ENCODE results near the gene BMP3. TPM values are rescaled to one million over a fixed set of nuclear protein-coding genes. Genes with fewer than 3 reads are reported as not detected.
A peak's percentile ranks its signal among the peaks of the same experiment; 100 is the strongest.

Gene BMP3
- polyA plus RNA-seq, 1 of the 3 experiments (the other 2 are of a cell fraction), result 0.12 TPM

DNA sequence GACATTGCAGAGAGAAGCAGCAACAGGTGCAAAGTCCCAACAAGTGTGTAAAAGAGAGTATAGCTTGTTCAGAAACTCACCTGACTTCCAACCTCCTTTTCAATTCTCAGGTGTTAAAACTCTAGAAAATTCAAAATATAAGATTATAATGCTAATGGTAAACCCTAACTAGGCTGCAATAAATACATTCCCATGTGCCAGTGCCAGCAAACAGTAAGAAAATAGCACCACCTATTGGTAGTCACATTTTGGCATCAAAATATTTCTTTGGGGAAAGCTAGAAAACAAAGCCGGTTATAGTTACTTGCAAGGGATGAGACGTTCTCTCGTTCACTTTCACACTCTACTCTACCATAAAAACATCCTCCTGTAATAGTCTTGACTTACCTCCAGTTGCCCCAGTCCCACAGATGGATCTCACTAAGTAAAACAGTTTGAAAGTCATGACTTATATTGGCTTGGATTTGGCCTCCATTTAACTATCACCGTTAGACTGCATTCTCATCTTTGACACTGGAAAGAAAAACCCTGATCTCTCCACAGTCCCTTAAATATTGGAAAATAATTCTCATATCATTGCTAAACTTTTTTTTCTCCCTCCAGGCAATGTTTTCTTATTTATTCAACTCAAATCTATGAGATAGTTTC lies 9.6 kb downstream of the BMP3 start:
- 0 out of 2 replicates have a peak overlapping the region, but pooled peaks have one; percentile 10 for H2AFZ ChIP-seq (ENCODE audit: low read depth)
- no peak overlapping the region for H3K27ac ChIP-seq (ENCODE audit: low read depth in 2 of 2, low read length in 1 of 2)
- no peaks in the 10 kb centered on the region for H3K9me2 ChIP-seq
- no peaks in the 10 kb centered on the region; a peak in 1 of 4 replicates for H3K4me1 ChIP-seq (ENCODE audit: control insufficient read depth in 1 of 2, insufficient read depth in 2 of 2, low read depth in 1 of 2, low read length in 1 of 2)
- H3K27me3 ChIP-seq (ENCODE audit: insufficient read depth), result 0 out of 2 replicates have a peak, but pooled peaks cover 8% of the 10 kb centered on the region
- H3K9ac ChIP-seq, result no peak overlapping the region
- POLR2A ChIA-PET, result no interaction called here
- H4K20me1 ChIP-seq (ENCODE audit: insufficient read depth), result no peaks in the 10 kb centered on the region
- no peaks in the 10 kb centered on the region for H3K9me3 ChIP-seq
- peak overlapping the region in 1 of 2 experiments; percentile 27; a peak in 1 of 4 replicates for H3K4me3 ChIP-seq (ENCODE audit: low read depth in 2 of 2, low read length in 1 of 2)
- peak; percentile 15 for DNase-seq
- WGBS (ENCODE audit: low lambda C conversion rate), result 7% methylated on average over 4 of the region's 4 CpGs
- CTCF ChIA-PET, result interaction anchor here (0.5 to 2.4 kb wide), 20 partner anchors 10 to 681 kb away, joined by 3 to 26 read pairs (median 4); partner anchors contain the start of gene BMP3
- H3K36me3 ChIP-seq (replicated peaks in 1 of 2; ENCODE audit: control insufficient read depth in 1 of 2, insufficient read depth in 2 of 2, low read length in 1 of 2), result no peaks in the 10 kb centered on the region
- H3F3A ChIP-seq (replicated peaks; ENCODE audit: insufficient read depth), result no peaks in the 10 kb centered on the region
- H3K4me2 ChIP-seq, result no peak overlapping the region
- H3K79me2 ChIP-seq (ENCODE audit: insufficient read depth), result no peaks in the 10 kb centered on the region
- TF ChIP-seq TAF1 (IDR thresholded peaks at IDR 0.05; ENCODE audit: borderline replicate concordance, low read depth, low read length) (no peak), SMC3 (IDR thresholded peaks at IDR 0.05; ENCODE audit: low read depth, low read length) (peak; percentile 62), JUND (IDR thresholded peaks at IDR 0.05) (no peak), EZH2phosphoT487 (IDR thresholded peaks at IDR 0.05; ENCODE audit: borderline replicate concordance, low read depth) (no peak), NRF1 (IDR thresholded peaks at IDR 0.05; ENCODE audit: low read depth, low read length) (no peak), ELF1 (IDR thresholded peaks at IDR 0.05) (no peak), MEF2A (IDR thresholded peaks at IDR 0.05; ENCODE audit: borderline replicate concordance, low read depth) (no peak), TCF12 (IDR thresholded peaks at IDR 0.05) (no peak), RAD21 (IDR thresholded peaks at IDR 0.05; ENCODE audit: low read length) (peak; percentile 79), FOXM1 (IDR thresholded peaks at IDR 0.05; ENCODE audit: low read depth) (no peak)
- TF ChIP-seq, protein P1, sequence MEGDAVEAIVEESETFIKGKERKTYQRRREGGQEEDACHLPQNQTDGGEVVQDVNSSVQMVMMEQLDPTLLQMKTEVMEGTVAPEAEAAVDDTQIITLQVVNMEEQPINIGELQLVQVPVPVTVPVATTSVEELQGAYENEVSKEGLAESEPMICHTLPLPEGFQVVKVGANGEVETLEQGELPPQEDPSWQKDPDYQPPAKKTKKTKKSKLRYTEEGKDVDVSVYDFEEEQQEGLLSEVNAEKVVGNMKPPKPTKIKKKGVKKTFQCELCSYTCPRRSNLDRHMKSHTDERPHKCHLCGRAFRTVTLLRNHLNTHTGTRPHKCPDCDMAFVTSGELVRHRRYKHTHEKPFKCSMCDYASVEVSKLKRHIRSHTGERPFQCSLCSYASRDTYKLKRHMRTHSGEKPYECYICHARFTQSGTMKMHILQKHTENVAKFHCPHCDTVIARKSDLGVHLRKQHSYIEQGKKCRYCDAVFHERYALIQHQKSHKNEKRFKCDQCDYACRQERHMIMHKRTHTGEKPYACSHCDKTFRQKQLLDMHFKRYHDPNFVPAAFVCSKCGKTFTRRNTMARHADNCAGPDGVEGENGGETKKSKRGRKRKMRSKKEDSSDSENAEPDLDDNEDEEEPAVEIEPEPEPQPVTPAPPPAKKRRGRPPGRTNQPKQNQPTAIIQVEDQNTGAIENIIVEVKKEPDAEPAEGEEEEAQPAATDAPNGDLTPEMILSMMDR (IDR thresholded peaks at IDR 0.05), result peak; percentile 90
- TF ChIP-seq, protein P2, sequence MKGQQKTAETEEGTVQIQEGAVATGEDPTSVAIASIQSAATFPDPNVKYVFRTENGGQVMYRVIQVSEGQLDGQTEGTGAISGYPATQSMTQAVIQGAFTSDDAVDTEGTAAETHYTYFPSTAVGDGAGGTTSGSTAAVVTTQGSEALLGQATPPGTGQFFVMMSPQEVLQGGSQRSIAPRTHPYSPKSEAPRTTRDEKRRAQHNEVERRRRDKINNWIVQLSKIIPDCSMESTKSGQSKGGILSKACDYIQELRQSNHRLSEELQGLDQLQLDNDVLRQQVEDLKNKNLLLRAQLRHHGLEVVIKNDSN (IDR thresholded peaks at IDR 0.05; ENCODE audit: borderline replicate concordance, low read depth), result no peak

DNA sequence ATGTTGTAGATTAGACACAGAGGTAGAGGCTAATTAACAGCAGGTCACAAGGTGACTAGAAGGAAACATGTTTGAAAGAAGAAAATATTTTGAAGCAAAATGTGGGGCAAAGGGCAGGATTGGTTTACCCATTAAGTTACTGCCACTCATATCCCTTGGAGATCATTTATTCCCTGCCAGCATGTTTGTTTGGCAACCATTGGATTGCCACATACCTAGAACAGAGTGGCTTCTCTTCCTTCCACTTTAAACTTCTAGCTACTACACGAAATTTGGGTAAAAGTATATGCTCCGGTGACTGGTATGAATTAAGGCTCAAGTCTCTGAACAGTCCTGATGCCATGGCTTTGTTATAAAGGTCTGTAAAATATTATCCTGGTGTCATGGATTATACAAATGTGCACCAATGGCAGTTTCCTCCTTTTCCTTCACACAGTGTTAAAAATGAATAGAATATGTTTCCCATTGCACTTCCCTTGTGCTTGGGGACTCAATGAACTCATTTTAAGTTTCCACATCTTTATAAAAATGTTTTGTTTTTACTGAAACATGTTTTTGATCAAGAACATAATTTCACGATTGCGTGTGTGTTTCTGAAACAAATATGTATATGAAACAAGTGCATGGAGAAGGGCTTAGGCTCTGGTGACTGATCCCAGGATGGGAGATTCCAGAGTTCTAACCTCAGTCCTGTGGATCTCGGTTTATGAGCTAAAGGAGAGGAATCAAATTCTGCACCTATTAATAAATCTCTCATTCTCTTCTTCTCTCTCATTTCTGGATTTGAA lies 12.3 kb downstream of the BMP3 start:
- ChIA-PET CTCF (interaction anchor here (0.6 to 1.2 kb wide), 3 partner anchors 7 to 419 kb away, joined by 3 to 4 read pairs (median 3); no protein-coding TSS in a partner anchor), POLR2A (no interaction called here)
- H3K4me2 ChIP-seq, result no peak overlapping the region
- H3K27ac ChIP-seq (ENCODE audit: low read depth in 2 of 2, low read length in 1 of 2), result no peak overlapping the region
- no peak for DNase-seq
- H3F3A ChIP-seq (replicated peaks; ENCODE audit: insufficient read depth), result no peaks in the 10 kb centered on the region
- H3K4me3 ChIP-seq (ENCODE audit: low read depth in 2 of 2, low read length in 1 of 2), result no peak overlapping the region
- no peaks in the 10 kb centered on the region for H4K20me1 ChIP-seq (ENCODE audit: insufficient read depth)
- H3K9me3 ChIP-seq, result no peaks in the 10 kb centered on the region
- no peaks in the 10 kb centered on the region; a peak in 1 of 4 replicates for H3K4me1 ChIP-seq (ENCODE audit: control insufficient read depth in 1 of 2, insufficient read depth in 2 of 2, low read depth in 1 of 2, low read length in 1 of 2)
- H3K9ac ChIP-seq, result no peak overlapping the region
- TF ChIP-seq ELF1 (IDR thresholded peaks at IDR 0.05) (no peak), GATA2 (CRISPR knock-in tag; IDR thresholded peaks at IDR 0.05) (no peak), MXI1 (IDR thresholded peaks at IDR 0.05; ENCODE audit: low read depth, low read length) (no peak), GABPA (IDR thresholded peaks at IDR 0.05; ENCODE audit: low read depth) (no peak), RAD21 (IDR thresholded peaks at IDR 0.05; ENCODE audit: low read length) (no peak), TAF1 (IDR thresholded peaks at IDR 0.05; ENCODE audit: borderline replicate concordance, low read depth, low read length) (no peak), TEAD4 (IDR thresholded peaks at IDR 0.05; ENCODE audit: borderline replicate concordance, insufficient read depth) (no peak), EZH2phosphoT487 (IDR thresholded peaks at IDR 0.05; ENCODE audit: borderline replicate concordance, low read depth) (no peak)
- TF ChIP-seq, protein P3, sequence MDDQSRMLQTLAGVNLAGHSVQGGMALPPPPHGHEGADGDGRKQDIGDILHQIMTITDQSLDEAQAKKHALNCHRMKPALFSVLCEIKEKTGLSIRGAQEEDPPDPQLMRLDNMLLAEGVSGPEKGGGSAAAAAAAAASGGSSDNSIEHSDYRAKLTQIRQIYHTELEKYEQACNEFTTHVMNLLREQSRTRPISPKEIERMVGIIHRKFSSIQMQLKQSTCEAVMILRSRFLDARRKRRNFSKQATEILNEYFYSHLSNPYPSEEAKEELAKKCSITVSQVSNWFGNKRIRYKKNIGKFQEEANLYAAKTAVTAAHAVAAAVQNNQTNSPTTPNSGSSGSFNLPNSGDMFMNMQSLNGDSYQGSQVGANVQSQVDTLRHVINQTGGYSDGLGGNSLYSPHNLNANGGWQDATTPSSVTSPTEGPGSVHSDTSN (IDR thresholded peaks at IDR 0.05), result no peak
- H3K27me3 ChIP-seq (ENCODE audit: insufficient read depth), result peaks cover 5% of the 10 kb centered on the region; the same call in 1 of the 2 replicates
- no peaks in the 10 kb centered on the region for H3K36me3 ChIP-seq (replicated peaks in 1 of 2; ENCODE audit: control insufficient read depth in 1 of 2, insufficient read depth in 2 of 2, low read length in 1 of 2)
- no peaks in the 10 kb centered on the region for H3K79me2 ChIP-seq (ENCODE audit: insufficient read depth)
- WGBS (ENCODE audit: low lambda C conversion rate), result 3% methylated on average over 5 of the region's 5 CpGs
- no peaks in the 10 kb centered on the region for H3K9me2 ChIP-seq
- no peak overlapping the region for H2AFZ ChIP-seq (ENCODE audit: low read depth)
